K562 (cell line): ENCODE measurements around the gene TMEM270. TPM values are rescaled to one million over a fixed set of nuclear protein-coding genes. Genes with fewer than 3 reads are reported as not detected.

ENCODE experiments used
- ARID1B ChIP-seq: fragments of 450-650 bp; IDR thresholded peaks from 2 replicates; pipeline ENCODE4 v1.6.1; 2016; ENCODE audit warnings: antibody characterized with exemption, mild to moderate bottlenecking, inconsistent platforms
- ARNT ChIP-seq, 2 experiments: fragments of 450-650 bp; IDR thresholded peaks; 2 replicates each; pipeline ENCODE4 v1.6.1; 2016; ENCODE audit warnings: mild to moderate bottlenecking in 1 of 2
- DDX20 ChIP-seq: fragments of 450-650 bp; IDR thresholded peaks from 2 replicates; pipeline ENCODE4 v1.6.1; 2016; ENCODE audit warnings: missing genetic modification characterization, low read depth, mild to moderate bottlenecking, missing compliant biosample characterization, moderate library complexity
- DPF2 ChIP-seq: fragments of 450-650 bp; IDR thresholded peaks from 2 replicates; pipeline ENCODE4 v1.6.1; 2016
- E4F1 ChIP-seq: fragments of 250-450 bp; sonication (Bioruptor Pico); IDR thresholded peaks from 2 replicates; pipeline ENCODE4 v1.5.0; 2021; ENCODE audit warnings: mild to moderate bottlenecking, borderline replicate concordance
- EZH2 ChIP-seq: IDR thresholded peaks from 2 replicates; pipeline ENCODE4 v1.6.1; 2012; ENCODE audit warnings: low read depth, mild to moderate bottlenecking, inconsistent platforms, low read length, borderline replicate concordance
- HOXB6 ChIP-seq: fragments of 250-450 bp; sonication (Bioruptor Pico); IDR thresholded peaks from 2 replicates; pipeline ENCODE4 v1.5.1; 2022; ENCODE audit warnings: mild to moderate bottlenecking, borderline replicate concordance
- JUND ChIP-seq, 2 experiments: IDR thresholded peaks; 2 replicates in 1 of 2; 3 replicates in 1 of 2; pipeline ENCODE4 v1.6.1; 2011; ENCODE audit warnings: borderline replicate concordance in 2 of 2, low read depth in 2 of 2, low read length in 2 of 2, improper control_type of control experiment in 1 of 2, missing biosample characterization in 1 of 2, missing genetic modification characterization in 1 of 2, missing genetic modification reagents in 1 of 2
- KLF10 ChIP-seq: fragments of 250-450 bp; sonication (Bioruptor Pico); IDR thresholded peaks from 2 replicates; pipeline ENCODE4 v1.6.1; 2021; ENCODE audit warnings: matching md5 sums
- MTA2 ChIP-seq: fragments of 450-650 bp; IDR thresholded peaks from 2 replicates; pipeline ENCODE4 v1.6.1; 2016; ENCODE audit warnings: low read depth
- NFIC ChIP-seq: fragments of 450-650 bp; IDR thresholded peaks from 2 replicates; pipeline ENCODE4 v1.6.1; 2017; ENCODE audit warnings: mild to moderate bottlenecking, inconsistent platforms
- POLR2H ChIP-seq: IDR thresholded peaks from 2 replicates; pipeline ENCODE4 v1.6.1; 2016; ENCODE audit warnings: missing genetic modification characterization, low read depth, mild to moderate bottlenecking, control low read depth, missing compliant biosample characterization, moderate library complexity
- SMARCA5 ChIP-seq: fragments of 450-650 bp; IDR thresholded peaks from 2 replicates; pipeline ENCODE4 v1.6.1; 2016
- TRIM24 ChIP-seq, 2 experiments: fragments of 450-650 bp; IDR thresholded peaks; 2 replicates each; pipeline ENCODE4 v1.6.1; 2016
- ZBTB2 ChIP-seq: fragments of 450-650 bp; IDR thresholded peaks from 2 replicates; pipeline ENCODE4 v1.6.1; 2016; ENCODE audit warnings: antibody characterized with exemption
- ZFP36 ChIP-seq: fragments of 150-350 bp; IDR thresholded peaks from 2 replicates; pipeline ENCODE4 v1.6.1; 2018; ENCODE audit warnings: low read length, low read depth; ENCODE audit not compliant: partially characterized antibody
- ZNF263 ChIP-seq: sonication (generic); formaldehyde crosslinking; IDR thresholded peaks from 2 replicates; pipeline ENCODE4 v1.8.0; 2022; ENCODE audit warnings: mild to moderate bottlenecking, missing genetic modification reagents, borderline replicate concordance
- ZNF518B ChIP-seq: fragments of 250-450 bp; sonication (Bioruptor Pico); IDR thresholded peaks from 2 replicates; pipeline ENCODE4 v1.5.0; 2021; ENCODE audit warnings: mild to moderate bottlenecking, moderate library complexity
- polyA plus RNA-seq, 8 experiments: library from polyadenylated mRNA; depleted of rRNA in 4 of 8; stranded (reverse) in 5 of 8; unstranded in 3 of 8; fragments of >200 nt; fragmentation: Nextera tagmentation in 2 of 8; fragmentation: Illumina TruSeq in 1 of 8; extraction: Ambion mirVana in 2 of 8; extraction: Trizol in 1 of 8; gene quantifications; 2 replicates each; pipeline versions ENCODE4 v1.2.1 to v1.2.3, GENCODE V29; 2011 to 2014; ENCODE audit warnings: inconsistent platforms in 1 of 8, missing spikeins in 1 of 8
- total RNA-seq, 7 experiments: library from RNA; depleted of rRNA in 6 of 7; stranded (reverse); fragments of >200 nt in 6 of 7; fragmentation: Illumina TruSeq in 2 of 7; extraction: Trizol in 2 of 7; gene quantifications; 2 replicates each; pipeline versions ENCODE4 v1.2.1 to v1.2.3, GENCODE V29; 2011 to 2021; ENCODE audit warnings: low replicate concordance in 1 of 7

The TMEM270 gene
- total and polyA plus RNA-seq, 9 of the 15 experiments (the other 6 are each of a cell fraction or from before 2014, with no cell fraction given) = not detected

GRCh38 chr7:73892003-73892999 is 31.3 kb downstream of the TMEM270 start (continued):
- TF ChIP-seq KLF10 (CRISPR knock-in tag) = no peak
- TF ChIP-seq HOXB6 (CRISPR knock-in tag) = no peak
- TF ChIP-seq POLR2H = no peak
- peak; percentile 58 for TF ChIP-seq DPF2
- TF ChIP-seq TRIM24 (IDR thresholded peaks at IDR 0.05) = 0 out of 4 replicates have a peak, but pooled peaks of 1 of the 2 experiments have one; percentile 14
- TF ChIP-seq EZH2 = no peak
- peak; percentile 38; the same call in 1 of the 2 replicates for TF ChIP-seq JUND (IDR thresholded peaks at IDR 0.05; ENCODE audit: borderline replicate concordance, low read depth, low read length)
- TF ChIP-seq JUND (tag; IDR thresholded peaks at IDR 0.05; ENCODE audit: borderline replicate concordance, low read depth, low read length) = no peak; the same call in 2 of the 3 replicates
- peak; percentile 95 for TF ChIP-seq ZFP36
- no peak for TF ChIP-seq E4F1 (CRISPR knock-in tag)
- peak; percentile 63 for TF ChIP-seq ARID1B
- 0 out of 2 replicates have a peak, but pooled peaks have one; percentile 9 for TF ChIP-seq ZNF263 (CRISPR knock-in tag)
- TF ChIP-seq SMARCA5 = peak; percentile 92
- TF ChIP-seq ZNF518B = no peak
- peak; percentile 46 for TF ChIP-seq NFIC
- TF ChIP-seq MTA2 = peak; percentile 45
- TF ChIP-seq ARNT (IDR thresholded peaks at IDR 0.05) = peak; percentile 33 to 79; a peak in 1 of 4 replicates
- TF ChIP-seq ZBTB2 = peak; percentile 58; the same call in 1 of the 2 replicates
- TF ChIP-seq DDX20 (tag) = no peak
